Trophoblast cell (in vitro differentiated cells and primary cell): Measurements from ENCODE around the gene FNBP1.
"Not testable (repeated sequence)": the region's sequence is repeated elsewhere in the genome, so short reads cannot be mapped to it uniquely, and the experiment has no call there.

Experiments
- DNase-seq, 2 donors: peaks; one replicate each; pipeline ENCODE4 v3.0.0-alpha.2; 2016
- H2AFZ ChIP-seq: 2 replicates; pipeline ENCODE4 v1.6.1; 2013; ENCODE audit warnings: low read length, moderate library complexity, mild to moderate bottlenecking; ENCODE audit not compliant: insufficient read depth, poor library complexity
- H2AK5ac ChIP-seq: 2 replicates; pipeline ENCODE4 v1.6.1; 2013; ENCODE audit warnings: mild to moderate bottlenecking, low read length
- H2BK120ac ChIP-seq: 2 replicates; pipeline ENCODE4 v1.6.1; 2013; ENCODE audit warnings: low read length, mild to moderate bottlenecking, moderate library complexity; ENCODE audit not compliant: insufficient read depth, poor library complexity
- H2BK12ac ChIP-seq: 2 replicates; pipeline ENCODE4 v1.6.1; 2013; ENCODE audit warnings: mild to moderate bottlenecking, low read length, moderate library complexity
- H2BK5ac ChIP-seq: 2 replicates; pipeline ENCODE4 v1.6.1; 2013; ENCODE audit warnings: low read length, low read depth, moderate library complexity, mild to moderate bottlenecking; ENCODE audit not compliant: poor library complexity
- H3K14ac ChIP-seq: 2 replicates; pipeline ENCODE4 v1.6.1; 2013; ENCODE audit warnings: mild to moderate bottlenecking, low read length
- H3K18ac ChIP-seq: 2 replicates; pipeline ENCODE4 v1.6.1; 2013; ENCODE audit warnings: mild to moderate bottlenecking, low read length
- H3K23ac ChIP-seq: 2 replicates; pipeline ENCODE4 v1.6.1; 2013; ENCODE audit warnings: low read length
- H3K27ac ChIP-seq: 2 replicates; pipeline ENCODE4 v1.5.1; 2013; ENCODE audit warnings: low read depth, mild to moderate bottlenecking, inconsistent platforms, low read length, moderate library complexity
- H3K27me3 ChIP-seq: 2 replicates; pipeline ENCODE4 v1.6.1; 2013; ENCODE audit warnings: inconsistent platforms, mild to moderate bottlenecking, low read length, moderate library complexity; ENCODE audit not compliant: insufficient read depth
- H3K36me3 ChIP-seq, 2 experiments: 1 replicate in 1 of 2; 2 replicates in 1 of 2; pipeline ENCODE4 v1.6.1; 2013; ENCODE audit warnings: low read length in 2 of 2, mild to moderate bottlenecking in 2 of 2, moderate library complexity in 1 of 2; ENCODE audit not compliant: insufficient read depth in 2 of 2, control insufficient read depth in 1 of 2
- H3K4ac ChIP-seq: 2 replicates; pipeline ENCODE4 v1.6.1; 2013; ENCODE audit warnings: low read depth, mild to moderate bottlenecking, low read length, moderate library complexity
- H3K4me1 ChIP-seq, 2 experiments: 1 replicate in 1 of 2; 2 replicates in 1 of 2; pipeline ENCODE4 v1.6.1; 2013; ENCODE audit warnings: low read length in 2 of 2, mild to moderate bottlenecking in 2 of 2, moderate library complexity in 1 of 2; ENCODE audit not compliant: insufficient read depth in 2 of 2, control insufficient read depth in 1 of 2
- H3K4me2 ChIP-seq: 2 replicates; pipeline ENCODE4 v1.6.1; 2013; ENCODE audit warnings: inconsistent platforms, mild to moderate bottlenecking, low read length, moderate library complexity
- H3K4me3 ChIP-seq: 2 replicates; pipeline ENCODE4 v1.5.1; 2013; ENCODE audit warnings: mild to moderate bottlenecking, low read depth, low read length, inconsistent platforms
- H3K79me1 ChIP-seq: one replicate; pipeline ENCODE4 v1.6.1; 2013; ENCODE audit warnings: low read length
- H3K79me2 ChIP-seq: 2 replicates; pipeline ENCODE4 v1.6.1; 2013; ENCODE audit warnings: low read length, mild to moderate bottlenecking; ENCODE audit not compliant: control insufficient read depth, insufficient read depth, poor library complexity
- H3K9ac ChIP-seq: 2 replicates; pipeline ENCODE4 v1.6.1; 2013; ENCODE audit warnings: mild to moderate bottlenecking, low read length
- H3K9me3 ChIP-seq: 2 replicates; pipeline ENCODE4 v1.6.1; 2013; ENCODE audit warnings: low read depth, mild to moderate bottlenecking, control low read depth, inconsistent platforms, low read length; ENCODE audit not compliant: insufficient read depth
- H4K12ac ChIP-seq: 2 replicates; pipeline ENCODE4 v1.6.1; 2013; ENCODE audit warnings: low read depth, mild to moderate bottlenecking, low read length, moderate library complexity
- H4K8ac ChIP-seq: 2 replicates; pipeline ENCODE4 v1.6.1; 2013; ENCODE audit warnings: low read depth, mild to moderate bottlenecking, low read length, moderate library complexity
- H4K91ac ChIP-seq: one replicate; pipeline ENCODE4 v1.6.1; 2013; ENCODE audit warnings: low read depth, mild to moderate bottlenecking, low read length, moderate library complexity
- WGBS: extraction: QIAGEN DNeasy Blood & Tissue Kit; methylation state at CpG from one replicate; pipeline ENCODE4 v1.1.7; 2013; ENCODE audit warnings: missing lambda C conversion rate; ENCODE audit not compliant: insufficient read length, insufficient coverage; ENCODE audit errors: extremely low coverage; 5-methylcytosine and 5-hydroxymethylcytosine counted together

Gene FNBP1

DNA sequence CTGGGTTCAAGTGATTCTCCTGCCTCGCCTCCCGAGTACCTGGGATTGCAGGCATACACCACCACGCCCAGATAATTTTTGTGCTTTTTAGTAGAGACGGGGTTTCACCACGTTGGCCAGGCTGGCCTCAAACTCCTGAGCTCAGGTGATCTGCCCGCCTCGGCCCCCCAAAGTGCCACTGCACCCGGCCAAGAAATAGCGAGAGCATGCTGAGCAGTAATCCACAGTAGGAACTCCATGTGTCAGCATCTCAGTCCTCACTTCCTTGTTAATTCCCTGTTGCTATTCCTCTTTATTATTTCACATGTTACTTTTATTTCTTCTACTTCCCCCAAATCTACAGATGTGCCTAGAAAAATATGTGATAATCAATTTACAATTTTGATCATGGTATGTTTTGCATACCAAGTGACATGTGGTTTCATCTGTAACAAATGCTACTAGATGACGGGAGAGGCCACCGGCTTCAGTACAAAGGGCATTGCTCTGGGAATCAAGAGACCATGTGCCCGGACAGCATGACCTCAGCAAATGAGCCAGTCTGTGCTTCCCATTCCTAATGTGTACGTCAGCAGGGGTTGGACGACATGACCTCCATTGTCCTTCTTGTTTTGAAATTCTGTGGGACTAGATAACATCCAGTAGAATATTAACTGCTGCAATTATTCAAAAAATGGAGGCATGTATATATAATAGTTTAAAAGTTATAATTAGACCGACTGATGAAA, 61.6 kb downstream of the FNBP1 start:
- no peak overlapping the region for H2BK5ac ChIP-seq
- no peak overlapping the region for H3K4me2 ChIP-seq
- H3K23ac ChIP-seq: no peak overlapping the region
- no peak overlapping the region for H4K12ac ChIP-seq
- no peak overlapping the region for H4K91ac ChIP-seq
- H2AFZ ChIP-seq: no peak overlapping the region
- no peak overlapping the region for H3K4me3 ChIP-seq
- H3K18ac ChIP-seq: no peak overlapping the region
- H2BK12ac ChIP-seq: no peak overlapping the region
- H2AK5ac ChIP-seq: no peak overlapping the region
- no peak overlapping the region for H3K14ac ChIP-seq
- H3K27ac ChIP-seq: no peak overlapping the region
- no peaks in the 10 kb centered on the region for H3K9me3 ChIP-seq
- WGBS: no CpG with 5 or more reads among the region's 15 CpGs
- H3K4me1 ChIP-seq: no peaks in the 10 kb centered on the region
- H3K9ac ChIP-seq: no peak overlapping the region
- H3K4ac ChIP-seq: no peak overlapping the region
- H4K8ac ChIP-seq: no peak overlapping the region
- no peaks in the 10 kb centered on the region for H3K79me1 ChIP-seq
- H3K79me2 ChIP-seq: no peaks in the 10 kb centered on the region
- H2BK120ac ChIP-seq: no peak overlapping the region
- peaks cover 3 to 5% of the 10 kb centered on the region in 2 experiments for H3K36me3 ChIP-seq
- no peaks in the 10 kb centered on the region for H3K27me3 ChIP-seq
- peak; percentile 89 to 92 for DNase-seq

GRCh38 chr9:129980224-129980623, 62.8 kb downstream of the FNBP1 start:
- WGBS: no CpG with 5 or more reads among the region's 9 CpGs
- H3K18ac ChIP-seq: not testable (repeated sequence)

DNA sequence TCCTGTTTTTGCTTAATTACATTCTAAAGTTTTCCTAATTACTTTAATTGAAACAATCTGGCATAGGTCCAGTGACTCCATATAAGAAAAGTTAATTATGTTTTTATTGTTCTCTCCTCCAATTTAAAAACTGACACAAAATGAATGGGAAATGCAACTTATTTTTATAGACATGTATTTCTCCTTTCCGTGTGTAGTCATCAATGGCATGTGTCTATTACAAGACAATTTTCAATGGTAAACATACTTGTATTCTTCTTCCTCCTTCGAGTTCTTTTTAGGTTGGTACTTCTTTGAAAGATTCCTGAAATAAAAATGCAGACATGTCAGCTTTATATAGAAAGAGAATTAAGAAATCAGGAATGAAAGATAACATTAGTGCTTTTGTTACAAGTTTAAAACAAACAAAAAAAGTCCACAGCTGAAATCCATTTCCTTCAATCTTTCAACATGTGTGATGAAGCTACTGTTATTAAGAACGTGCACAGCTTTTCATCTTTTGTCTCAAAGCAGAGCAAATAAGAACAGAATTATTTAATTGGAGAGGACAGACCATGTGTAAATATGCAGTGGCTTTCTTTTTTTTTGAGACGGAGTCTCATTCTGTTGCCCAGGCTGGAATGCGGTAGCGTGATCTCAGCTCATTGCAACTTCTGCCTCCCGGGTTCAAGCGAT, 63.8 kb downstream of the FNBP1 start:
- no peak overlapping the region for H2AFZ ChIP-seq
- no peak overlapping the region for H3K9ac ChIP-seq
- H3K79me2 ChIP-seq: no peaks in the 10 kb centered on the region
- WGBS: no CpG with 5 or more reads among the region's 8 CpGs
- no peak overlapping the region for H2BK5ac ChIP-seq
- H3K4ac ChIP-seq: no peak overlapping the region
- H3K79me1 ChIP-seq: no peaks in the 10 kb centered on the region
- no peak overlapping the region for H3K4me2 ChIP-seq
- no peaks in the 10 kb centered on the region for H3K4me1 ChIP-seq
- peaks cover 5% of the 10 kb centered on the region in 2 experiments for H3K36me3 ChIP-seq
- H2AK5ac ChIP-seq: no peak overlapping the region
- no peak overlapping the region for H2BK12ac ChIP-seq
- H3K9me3 ChIP-seq: no peaks in the 10 kb centered on the region
- H3K27me3 ChIP-seq: no peaks in the 10 kb centered on the region
- H3K27ac ChIP-seq: no peak overlapping the region
- H3K23ac ChIP-seq: no peak overlapping the region
- no peak overlapping the region for H3K18ac ChIP-seq
- no peak overlapping the region for H2BK120ac ChIP-seq
- no peak overlapping the region for H4K91ac ChIP-seq
- H3K4me3 ChIP-seq: no peak overlapping the region
- no peak for DNase-seq
- no peak overlapping the region for H4K12ac ChIP-seq
- no peak overlapping the region for H4K8ac ChIP-seq
- no peak overlapping the region for H3K14ac ChIP-seq

More at GRCh38 chr9:129980224-129980623, 62.8 kb downstream of the FNBP1 start:
- not testable (repeated sequence) for H2BK5ac ChIP-seq, H2AFZ ChIP-seq, H3K4me2 ChIP-seq, H4K8ac ChIP-seq, H3K23ac ChIP-seq, H3K79me2 ChIP-seq, H3K4me1 ChIP-seq, H3K14ac ChIP-seq, H2BK120ac ChIP-seq, H3K9ac ChIP-seq, DNase-seq, H3K36me3 ChIP-seq, H4K91ac ChIP-seq, H3K27me3 ChIP-seq, H3K79me1 ChIP-seq, H3K9me3 ChIP-seq, H4K12ac ChIP-seq, H2BK12ac ChIP-seq, H3K4me3 ChIP-seq, H2AK5ac ChIP-seq, H3K4ac ChIP-seq, H3K27ac ChIP-seq

- Histone ChIP-seq H3K36me3 (peaks cover 1 to 11% of the 10 kb centered on the region in 2 experiments), H3K4me3 (no peak overlapping the region), H2AFZ (no peak overlapping the region), H3K14ac (no peak overlapping the region), H4K91ac (no peak overlapping the region), H2BK12ac (no peak overlapping the region), H3K4me1 (no peaks in the 10 kb centered on the region), H3K23ac (no peak overlapping the region), H3K4me2 (no peak overlapping the region), H3K4ac (no peak overlapping the region), H3K79me2 (no peaks in the 10 kb centered on the region), H3K9me3 (no peaks in the 10 kb centered on the region), H3K27me3 (no peaks in the 10 kb centered on the region), H4K8ac (no peak overlapping the region), H3K27ac (no peak overlapping the region), H2BK5ac (no peak overlapping the region), H4K12ac (no peak overlapping the region), H3K79me1 (no peaks in the 10 kb centered on the region), H2BK120ac (no peak overlapping the region), H2AK5ac (no peak overlapping the region), H3K18ac (peak overlapping the region; percentile 29), H3K9ac (no peak overlapping the region)
- peak; percentile 72 to 73 for DNase-seq
- no CpG with 5 or more reads among the region's 4 CpGs for WGBS
Observed at GRCh38 chr9:129972816-129973215, 70.2 kb downstream of the FNBP1 start.
